ENCODE results near the gene CFAP61. TPM values are rescaled to one million over a fixed set of nuclear protein-coding genes. Genes with fewer than 3 reads are reported as not detected.

The CFAP61 gene
- total RNA-seq, 1 donor from 2014 or later, result not detected

- H3K36me3 Mint-ChIP-seq (ENCODE audit: low read depth, unreplicated experiment), result no peaks in the 10 kb centered on the region
- Histone ChIP-seq H3K36me3 (ENCODE audit: insufficient read depth, low read length) (no peaks in the 10 kb centered on the region), H3K4me1 (ENCODE audit: insufficient read depth, low read length) (no peaks in the 10 kb centered on the region), H4K20me1 (ENCODE audit: insufficient read depth, low read length) (no peaks in the 10 kb centered on the region), H3K27me3 (ENCODE audit: insufficient read depth, low read length) (no peaks in the 10 kb centered on the region), H2AFZ (ENCODE audit: low read depth, low read length) (no peak overlapping the region), H3K9me3 (ENCODE audit: insufficient read depth, low read depth, low read length) (no peaks in the 10 kb centered on the region), H3K27ac (ENCODE audit: low read depth, low read length) (no peak overlapping the region), H3K4me3 (ENCODE audit: insufficient read depth, low read depth, low read length) (no peak overlapping the region), H3K79me2 (ENCODE audit: insufficient read depth, low read length) (no peaks in the 10 kb centered on the region), H3K9ac (ENCODE audit: low read length) (no peak overlapping the region), H3K4me2 (ENCODE audit: low read length) (no peak overlapping the region)
- no peak overlapping the region for H3K4me3 Mint-ChIP-seq (ENCODE audit: unreplicated experiment)
- H3K4me1 Mint-ChIP-seq (ENCODE audit: low read depth, unreplicated experiment), result no peaks in the 10 kb centered on the region
- no peak for FAIRE-seq
- peaks cover 9% of the 10 kb centered on the region for H3K27me3 Mint-ChIP-seq (ENCODE audit: low read depth, unreplicated experiment)
- DNase-seq (ENCODE audit: low read depth), result no peak
- TF ChIP-seq, protein P1, sequence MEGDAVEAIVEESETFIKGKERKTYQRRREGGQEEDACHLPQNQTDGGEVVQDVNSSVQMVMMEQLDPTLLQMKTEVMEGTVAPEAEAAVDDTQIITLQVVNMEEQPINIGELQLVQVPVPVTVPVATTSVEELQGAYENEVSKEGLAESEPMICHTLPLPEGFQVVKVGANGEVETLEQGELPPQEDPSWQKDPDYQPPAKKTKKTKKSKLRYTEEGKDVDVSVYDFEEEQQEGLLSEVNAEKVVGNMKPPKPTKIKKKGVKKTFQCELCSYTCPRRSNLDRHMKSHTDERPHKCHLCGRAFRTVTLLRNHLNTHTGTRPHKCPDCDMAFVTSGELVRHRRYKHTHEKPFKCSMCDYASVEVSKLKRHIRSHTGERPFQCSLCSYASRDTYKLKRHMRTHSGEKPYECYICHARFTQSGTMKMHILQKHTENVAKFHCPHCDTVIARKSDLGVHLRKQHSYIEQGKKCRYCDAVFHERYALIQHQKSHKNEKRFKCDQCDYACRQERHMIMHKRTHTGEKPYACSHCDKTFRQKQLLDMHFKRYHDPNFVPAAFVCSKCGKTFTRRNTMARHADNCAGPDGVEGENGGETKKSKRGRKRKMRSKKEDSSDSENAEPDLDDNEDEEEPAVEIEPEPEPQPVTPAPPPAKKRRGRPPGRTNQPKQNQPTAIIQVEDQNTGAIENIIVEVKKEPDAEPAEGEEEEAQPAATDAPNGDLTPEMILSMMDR (IDR thresholded peaks at IDR 0.05; ENCODE audit: insufficient read depth, low read depth, low read length), result no peak
- no peak for TF ChIP-seq EZH2 (IDR thresholded peaks at IDR 0.05; ENCODE audit: insufficient read depth, low read length)
- no peak overlapping the region for H3K27ac Mint-ChIP-seq (ENCODE audit: unreplicated experiment)
- H3K9me3 Mint-ChIP-seq (ENCODE audit: unreplicated experiment), result peaks cover 2% of the 10 kb centered on the region
Measured at GRCh38 chr20:20331156-20331555, 278.8 kb downstream of the CFAP61 start.

- H3K27ac Mint-ChIP-seq (ENCODE audit: unreplicated experiment), result no peak overlapping the region
- no peaks in the 10 kb centered on the region for H3K36me3 ChIP-seq (ENCODE audit: insufficient read depth, low read length)
- no peak overlapping the region for H3K27ac ChIP-seq (ENCODE audit: low read depth, low read length)
- no peak for FAIRE-seq
- no peaks in the 10 kb centered on the region for H3K4me1 ChIP-seq (ENCODE audit: insufficient read depth, low read length)
- no peak overlapping the region for H2AFZ ChIP-seq (ENCODE audit: low read depth, low read length)
- no peaks in the 10 kb centered on the region for H3K36me3 Mint-ChIP-seq (ENCODE audit: low read depth, unreplicated experiment)
- no peak overlapping the region for H3K4me3 ChIP-seq (ENCODE audit: insufficient read depth, low read depth, low read length)
- peaks cover 9% of the 10 kb centered on the region for H3K27me3 Mint-ChIP-seq (ENCODE audit: low read depth, unreplicated experiment)
- H4K20me1 ChIP-seq (ENCODE audit: insufficient read depth, low read length), result no peaks in the 10 kb centered on the region
- H3K4me1 Mint-ChIP-seq (ENCODE audit: low read depth, unreplicated experiment), result no peaks in the 10 kb centered on the region
- no peaks in the 10 kb centered on the region for H3K27me3 ChIP-seq (ENCODE audit: insufficient read depth, low read length)
- peaks cover 2% of the 10 kb centered on the region for H3K9me3 Mint-ChIP-seq (ENCODE audit: unreplicated experiment)
- DNase-seq (ENCODE audit: low read depth), result no peak
- H3K9ac ChIP-seq (ENCODE audit: low read length), result no peak overlapping the region
- no peaks in the 10 kb centered on the region for H3K79me2 ChIP-seq (ENCODE audit: insufficient read depth, low read length)
- TF ChIP-seq EZH2 (IDR thresholded peaks at IDR 0.05; ENCODE audit: insufficient read depth, low read length), result no peak
- H3K4me2 ChIP-seq (ENCODE audit: low read length), result no peak overlapping the region
- no peaks in the 10 kb centered on the region for H3K9me3 ChIP-seq (ENCODE audit: insufficient read depth, low read depth, low read length)
- H3K4me3 Mint-ChIP-seq (ENCODE audit: unreplicated experiment), result no peak overlapping the region
Measured at GRCh38 chr20:20331817-20332216, 279.5 kb downstream of the CFAP61 start.

DNA sequence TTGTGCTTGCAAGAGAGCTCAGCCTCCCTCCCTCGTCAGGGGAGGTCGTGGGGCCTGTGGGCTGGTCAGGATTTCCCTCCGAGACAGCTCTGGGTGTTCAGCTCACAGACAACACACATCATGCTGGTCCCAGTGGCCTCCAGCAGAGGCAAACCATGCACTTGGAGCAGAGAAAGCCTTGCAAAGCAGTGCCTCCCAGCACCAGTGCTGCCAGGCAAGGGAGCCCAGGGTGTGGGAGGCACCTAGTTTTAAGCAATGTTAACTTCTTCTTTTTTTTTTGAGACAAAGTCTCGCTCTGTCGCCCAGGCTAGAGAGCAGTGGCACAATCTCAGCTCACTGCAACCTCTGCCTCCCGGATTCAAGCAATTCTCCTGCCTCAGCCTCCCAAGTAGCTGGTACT, 281.5 kb downstream of the CFAP61 start:
- H3K4me3 Mint-ChIP-seq (ENCODE audit: unreplicated experiment), result no peak overlapping the region
- no peak for FAIRE-seq

More for the DNA sequence above, 281.5 kb downstream of the CFAP61 start:
- Mint-ChIP-seq H3K27ac (ENCODE audit: unreplicated experiment) (no peak overlapping the region), H3K27me3 (ENCODE audit: low read depth, unreplicated experiment) (peaks cover 12% of the 10 kb centered on the region), H3K36me3 (ENCODE audit: low read depth, unreplicated experiment) (no peaks in the 10 kb centered on the region), H3K9me3 (ENCODE audit: unreplicated experiment) (peaks cover 2% of the 10 kb centered on the region), H3K4me1 (ENCODE audit: low read depth, unreplicated experiment) (no peaks in the 10 kb centered on the region)
- TF ChIP-seq, protein P1 (IDR thresholded peaks at IDR 0.05; ENCODE audit: insufficient read depth, low read depth, low read length), result no peak
- TF ChIP-seq EZH2 (IDR thresholded peaks at IDR 0.05; ENCODE audit: insufficient read depth, low read length), result no peak
- H3K4me3 ChIP-seq (ENCODE audit: insufficient read depth, low read depth, low read length), result no peak overlapping the region
- H4K20me1 ChIP-seq (ENCODE audit: insufficient read depth, low read length), result no peaks in the 10 kb centered on the region
- H3K9ac ChIP-seq (ENCODE audit: low read length), result no peak overlapping the region
- no peaks in the 10 kb centered on the region for H3K4me1 ChIP-seq (ENCODE audit: insufficient read depth, low read length)
- H2AFZ ChIP-seq (ENCODE audit: low read depth, low read length), result no peak overlapping the region
- H3K36me3 ChIP-seq (ENCODE audit: insufficient read depth, low read length), result no peaks in the 10 kb centered on the region
- no peak overlapping the region for H3K27ac ChIP-seq (ENCODE audit: low read depth, low read length)
- no peak overlapping the region for H3K4me2 ChIP-seq (ENCODE audit: low read length)
- no peaks in the 10 kb centered on the region for H3K9me3 ChIP-seq (ENCODE audit: insufficient read depth, low read depth, low read length)
- DNase-seq (ENCODE audit: low read depth), result no peak
- no peaks in the 10 kb centered on the region for H3K79me2 ChIP-seq (ENCODE audit: insufficient read depth, low read length)
- H3K27me3 ChIP-seq (ENCODE audit: insufficient read depth, low read length), result no peaks in the 10 kb centered on the region

Measured in astrocyte (in vitro differentiated cells and primary cell).